H1 (cell line): ENCODE results near the gene KMT5B. TPM values are rescaled to one million over a fixed set of nuclear protein-coding genes. Genes with fewer than 3 reads are reported as not detected.

Experiments used
- polyA plus RNA-seq, 7 experiments: library from polyadenylated mRNA; depleted of rRNA in 3 of 7; stranded (reverse) in 5 of 7; unstranded in 2 of 7; fragments of >200 nt in 5 of 7; fragments of 200-250 nt in 2 of 7; gene quantifications; 1 replicate in 5 of 7; 2 replicates in 1 of 7; 4 replicates in 1 of 7; pipeline versions ENCODE4 v1.2.1 to v1.2.3, GENCODE V29; 2011 to 2013; ENCODE audit warnings: missing spikeins in 2 of 7, mixed read lengths in 2 of 7
- total RNA-seq: library from RNA; stranded (reverse); fragmentation: NEBNext Ultra II Directional; extraction: Animal tissue kit (Norgen Biotek cat#: 25700); gene quantifications from 2 replicates; pipeline ENCODE4 v1.2.1, GENCODE V29; 2021
- TF ChIP-seq, protein P1 (sequence below): IDR thresholded peaks from 2 replicates; pipeline ENCODE4 v1.6.1; 2012; ENCODE audit warnings: inconsistent platforms

The KMT5B gene
- total and polyA plus RNA-seq, 2 of the 8 experiments (the other 6 are each of a cell fraction or from before 2014, with no cell fraction given), result 11.0 to 40.8 TPM

DNA sequence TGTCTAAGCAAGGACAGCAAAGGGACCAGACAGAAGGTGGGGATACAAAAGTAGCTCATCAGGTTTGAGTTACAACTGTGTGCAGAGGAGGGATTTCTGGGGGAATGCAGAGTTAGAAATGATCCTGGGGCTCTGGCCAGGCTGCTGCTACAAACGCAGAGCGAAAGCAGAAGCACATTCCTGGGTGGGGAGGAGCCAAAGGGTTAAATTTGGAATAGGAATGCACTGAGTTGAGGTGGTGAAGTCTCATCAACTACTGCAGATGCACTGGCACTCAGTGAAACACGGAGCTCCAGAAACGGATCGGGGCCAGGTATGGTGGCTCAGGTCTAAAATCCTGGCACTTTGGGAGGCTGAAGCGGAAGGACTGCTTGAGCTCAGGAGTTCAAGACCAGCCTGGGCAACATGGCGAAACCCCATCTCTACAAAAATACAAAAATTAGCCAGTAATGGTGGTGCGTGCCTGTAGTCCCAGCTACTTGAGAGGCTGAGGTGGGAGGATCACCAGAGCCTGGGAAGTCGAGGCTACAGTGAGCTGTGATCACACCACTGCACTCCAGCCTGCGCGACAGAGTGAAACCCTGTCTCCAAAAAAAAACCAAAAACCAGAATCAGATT, 95.1 kb downstream of the KMT5B start (continued):
- TF ChIP-seq, protein P1, sequence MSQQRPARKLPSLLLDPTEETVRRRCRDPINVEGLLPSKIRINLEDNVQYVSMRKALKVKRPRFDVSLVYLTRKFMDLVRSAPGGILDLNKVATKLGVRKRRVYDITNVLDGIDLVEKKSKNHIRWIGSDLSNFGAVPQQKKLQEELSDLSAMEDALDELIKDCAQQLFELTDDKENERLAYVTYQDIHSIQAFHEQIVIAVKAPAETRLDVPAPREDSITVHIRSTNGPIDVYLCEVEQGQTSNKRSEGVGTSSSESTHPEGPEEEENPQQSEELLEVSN, result no peak
